Effector memory CD4-positive, alpha-beta T cell (primary cell): ENCODE measurements around the gene EYS.
"Not testable (repeated sequence)": the region's sequence is repeated elsewhere in the genome, so short reads cannot be mapped to it uniquely, and the experiment has no call there.

Experiments
- DNase-seq, 3 donors: peaks; one replicate each; pipeline ENCODE4 v3.0.0-alpha.2; 2020
- H3K27ac ChIP-seq: 2 replicates; pipeline ENCODE4 v1.7.0; 2013; ENCODE audit warnings: mild to moderate bottlenecking, low read length, moderate library complexity; ENCODE audit not compliant: insufficient read depth, poor library complexity, severe bottlenecking
- H3K27me3 ChIP-seq: replicated peaks from 2 replicates; pipeline ENCODE4 v1.7.0; 2013; ENCODE audit warnings: mild to moderate bottlenecking, low read length; ENCODE audit not compliant: insufficient read depth, control insufficient read depth, poor library complexity, severe bottlenecking
- H3K36me3 ChIP-seq: 2 replicates; pipeline ENCODE4 v1.7.0; 2013; ENCODE audit warnings: mild to moderate bottlenecking, low read length, moderate library complexity; ENCODE audit not compliant: control insufficient read depth, insufficient read depth
- H3K4me1 ChIP-seq: 2 replicates; pipeline ENCODE4 v1.7.0; 2013; ENCODE audit warnings: low read length, mild to moderate bottlenecking; ENCODE audit not compliant: control insufficient read depth, insufficient read depth, poor library complexity, severe bottlenecking
- H3K4me3 ChIP-seq: 2 replicates; pipeline ENCODE4 v1.7.0; 2013; ENCODE audit warnings: low read length, low read depth, mild to moderate bottlenecking; ENCODE audit not compliant: insufficient read depth, poor library complexity, severe bottlenecking
- H3K9me3 ChIP-seq: 2 replicates; pipeline ENCODE4 v1.7.0; 2013; ENCODE audit warnings: mild to moderate bottlenecking, low read length, moderate library complexity; ENCODE audit not compliant: control insufficient read depth

The EYS gene

GRCh38 chr6:64034910-64035655, 1671.9 kb downstream of the EYS start:
- Histone ChIP-seq H3K9me3 (no peaks in the 10 kb centered on the region), H3K4me1 (no peaks in the 10 kb centered on the region), H3K27me3 (no peaks in the 10 kb centered on the region), H3K4me3 (no peak overlapping the region), H3K36me3 (no peaks in the 10 kb centered on the region), H3K27ac (no peak overlapping the region)
- no peak for DNase-seq

GRCh38 chr6:64034291-64034690, 1672.7 kb downstream of the EYS start:
- H3K4me3 ChIP-seq = no peak overlapping the region
- DNase-seq = no peak
- H3K27me3 ChIP-seq = no peaks in the 10 kb centered on the region
- H3K4me1 ChIP-seq = no peaks in the 10 kb centered on the region
- H3K9me3 ChIP-seq = no peaks in the 10 kb centered on the region
- no peaks in the 10 kb centered on the region for H3K36me3 ChIP-seq
- no peak overlapping the region for H3K27ac ChIP-seq

GRCh38 chr6:64030950-64031618, 1675.9 kb downstream of the EYS start:
- H3K27me3 ChIP-seq, H3K9me3 ChIP-seq, DNase-seq, H3K36me3 ChIP-seq, H3K4me3 ChIP-seq, H3K27ac ChIP-seq, H3K4me1 ChIP-seq: not testable (repeated sequence)

GRCh38 chr6:64023693-64024092, 1683.3 kb downstream of the EYS start:
- DNase-seq = no peak
- no peak overlapping the region for H3K27ac ChIP-seq
- no peaks in the 10 kb centered on the region for H3K9me3 ChIP-seq
- no peak overlapping the region for H3K4me3 ChIP-seq
- no peaks in the 10 kb centered on the region for H3K4me1 ChIP-seq
- no peaks in the 10 kb centered on the region for H3K27me3 ChIP-seq
- no peaks in the 10 kb centered on the region for H3K36me3 ChIP-seq

GRCh38 chr6:64014595-64014994, 1692.4 kb downstream of the EYS start:
- Histone ChIP-seq H3K36me3 (no peaks in the 10 kb centered on the region), H3K27me3 (no peaks in the 10 kb centered on the region), H3K27ac (no peak overlapping the region), H3K9me3 (no peaks in the 10 kb centered on the region), H3K4me3 (no peak overlapping the region), H3K4me1 (no peaks in the 10 kb centered on the region)
- no peak for DNase-seq

GRCh38 chr6:64013011-64013410, 1694.0 kb downstream of the EYS start:
- Histone ChIP-seq H3K36me3 (no peaks in the 10 kb centered on the region), H3K4me1 (no peaks in the 10 kb centered on the region), H3K9me3 (no peaks in the 10 kb centered on the region), H3K27me3 (no peaks in the 10 kb centered on the region), H3K4me3 (no peak overlapping the region), H3K27ac (no peak overlapping the region)
- no peak for DNase-seq

- H3K4me1 ChIP-seq = no peaks in the 10 kb centered on the region
- no peak for DNase-seq
- no peaks in the 10 kb centered on the region for H3K9me3 ChIP-seq
- H3K27me3 ChIP-seq = no peaks in the 10 kb centered on the region
- H3K4me3 ChIP-seq = no peak overlapping the region
- no peak overlapping the region for H3K27ac ChIP-seq
- no peaks in the 10 kb centered on the region for H3K36me3 ChIP-seq
These were observed 1694.5 kb downstream of the EYS start for GRCh38 chr6:64012351-64013001.

GRCh38 chr6:64010666-64011065, 1696.4 kb downstream of the EYS start:
- no peak for DNase-seq
- no peaks in the 10 kb centered on the region for H3K9me3 ChIP-seq
- H3K36me3 ChIP-seq = no peaks in the 10 kb centered on the region
- H3K27ac ChIP-seq = no peak overlapping the region
- H3K4me1 ChIP-seq = no peaks in the 10 kb centered on the region
- H3K27me3 ChIP-seq = no peaks in the 10 kb centered on the region
- H3K4me3 ChIP-seq = no peak overlapping the region

GRCh38 chr6:64010010-64010409, 1697.0 kb downstream of the EYS start:
- Histone ChIP-seq H3K9me3 (no peaks in the 10 kb centered on the region), H3K4me1 (no peaks in the 10 kb centered on the region), H3K27ac (no peak overlapping the region), H3K27me3 (no peaks in the 10 kb centered on the region), H3K36me3 (no peaks in the 10 kb centered on the region), H3K4me3 (no peak overlapping the region)
- DNase-seq = no peak

- H3K4me1 ChIP-seq = no peaks in the 10 kb centered on the region
- no peak overlapping the region for H3K4me3 ChIP-seq
- H3K9me3 ChIP-seq = no peaks in the 10 kb centered on the region
- H3K27ac ChIP-seq = no peak overlapping the region
- no peaks in the 10 kb centered on the region for H3K27me3 ChIP-seq
- H3K36me3 ChIP-seq = no peaks in the 10 kb centered on the region
- no peak for DNase-seq
These were observed 1700.8 kb downstream of the EYS start for GRCh38 chr6:64006246-64006645.
